Smooth muscle cell (in vitro differentiated cells): ENCODE measurements around the gene CCDC34. TPM values are rescaled to one million over a fixed set of nuclear protein-coding genes. Genes with fewer than 3 reads are reported as not detected.
A peak's percentile ranks its signal among the peaks of the same experiment; 100 is the strongest.

ENCODE experiments used
- DNase-seq: peaks from one replicate; lab custom pipeline; 2025; ENCODE audit not compliant: unreplicated experiment; lab: John Stamatoyannopoulos, UW
- H2AFZ ChIP-seq: fragments of 200-600 bp; sonication (generic); 2 replicates; pipeline ENCODE4 v1.6.0; 2016; ENCODE audit warnings: antibody characterized with exemption, low read depth, mild to moderate bottlenecking
- H3F3A ChIP-seq: fragments of 200-600 bp; sonication (generic); 2 replicates; pipeline ENCODE4 v1.6.0; 2017; ENCODE audit warnings: antibody characterized with exemption, low read depth
- H3K27ac ChIP-seq: fragments of 200-600 bp; sonication (generic); 2 replicates; pipeline ENCODE4 v1.5.1; 2016; ENCODE audit warnings: low read depth, mild to moderate bottlenecking
- H3K27me3 ChIP-seq: fragments of 200-600 bp; sonication (generic); 2 replicates; pipeline ENCODE4 v1.6.1; 2016; ENCODE audit warnings: low read depth, mild to moderate bottlenecking
- H3K36me3 ChIP-seq: fragments of 200-600 bp; sonication (generic); 2 replicates; pipeline ENCODE4 v1.5.1; 2016; ENCODE audit warnings: low read depth
- H3K4me1 ChIP-seq: fragments of 200-600 bp; sonication (generic); 2 replicates; pipeline ENCODE4 v1.5.1; 2016; ENCODE audit warnings: low read depth
- H3K4me2 ChIP-seq: fragments of 200-600 bp; sonication (generic); 2 replicates; pipeline ENCODE4 v1.6.0; 2016; ENCODE audit warnings: mild to moderate bottlenecking
- H3K4me3 ChIP-seq: fragments of 200-600 bp; sonication (generic); 2 replicates; pipeline ENCODE4 v1.5.1; 2016; ENCODE audit warnings: mild to moderate bottlenecking
- H3K79me2 ChIP-seq: fragments of 200-600 bp; sonication (generic); 2 replicates; pipeline ENCODE4 v1.6.0; 2016; ENCODE audit warnings: low read depth, mild to moderate bottlenecking
- H3K9ac ChIP-seq: fragments of 200-600 bp; sonication (generic); 2 replicates; pipeline ENCODE4 v1.6.0; 2016; ENCODE audit warnings: low read depth
- H3K9me3 ChIP-seq: fragments of 200-600 bp; sonication (generic); replicated peaks from 2 replicates; pipeline ENCODE4 v1.5.1; 2016; ENCODE audit warnings: low read depth
- H4K20me1 ChIP-seq: fragments of 200-600 bp; sonication (generic); 2 replicates; pipeline ENCODE4 v1.6.0; 2016; ENCODE audit warnings: low read depth
- CTCF ChIP-seq: fragments of 200-600 bp; sonication (generic); IDR thresholded peaks from 2 replicates; pipeline ENCODE4 v1.5.1; 2017; ENCODE audit warnings: borderline replicate concordance, mild to moderate bottlenecking, antibody characterized with exemption; ENCODE audit not compliant: insufficient read depth, poor library complexity, severe bottlenecking
- WGBS: methylation state at CpG from one replicate; pipeline ENCODE4 v1.1.7; 2016; ENCODE audit warnings: low lambda C conversion rate; 5-methylcytosine and 5-hydroxymethylcytosine counted together
- polyA plus RNA-seq: library from polyadenylated mRNA; unstranded; fragments of >200 nt; fragmentation: Nextera tagmentation; extraction: Ambion mirVana; gene quantifications from 2 replicates; pipeline ENCODE4 v1.2.1, GENCODE V29; 2016
- total RNA-seq: library from RNA; depleted of rRNA; stranded (reverse); fragments of >200 nt; gene quantifications from 2 replicates; pipeline ENCODE4 v1.2.3, GENCODE V29; 2014

CCDC34 gene
- total and polyA plus RNA-seq, 2 experiments from 2014 or later = 6.7 to 9.3 TPM

GRCh38 chr11:27319072-27319471 is 43.9 kb downstream of the CCDC34 start:
- H3K36me3 ChIP-seq = no peaks in the 10 kb centered on the region
- peak overlapping the region; percentile 55 for H3K9ac ChIP-seq
- 9% methylated on average over 2 of the region's 2 CpGs for WGBS
- no peaks in the 10 kb centered on the region for H4K20me1 ChIP-seq
- no peaks in the 10 kb centered on the region for H3K9me3 ChIP-seq
- peak overlapping the region; percentile 82 for H3K27ac ChIP-seq
- TF ChIP-seq CTCF = no peak
- peaks cover 4% of the 10 kb centered on the region for H3K4me1 ChIP-seq
- no peaks in the 10 kb centered on the region for H3K27me3 ChIP-seq
- no peak overlapping the region for H3K4me3 ChIP-seq
- H2AFZ ChIP-seq = no peak overlapping the region
- H3K79me2 ChIP-seq = no peaks in the 10 kb centered on the region
- H3F3A ChIP-seq = no peaks in the 10 kb centered on the region
- no peak for DNase-seq
- peak overlapping the region; percentile 28 for H3K4me2 ChIP-seq

- no peaks in the 10 kb centered on the region for H4K20me1 ChIP-seq
- H3K27me3 ChIP-seq = no peaks in the 10 kb centered on the region
- no peaks in the 10 kb centered on the region for H3F3A ChIP-seq
- WGBS = 11% methylated on average over 2 of the region's 2 CpGs
- H3K79me2 ChIP-seq = no peaks in the 10 kb centered on the region
- peaks cover 4% of the 10 kb centered on the region for H3K4me1 ChIP-seq
- H3K9ac ChIP-seq = peak overlapping the region; percentile 55
- H3K4me3 ChIP-seq = no peak overlapping the region
- no peak for TF ChIP-seq CTCF
- no peak overlapping the region for H3K4me2 ChIP-seq
- no peak overlapping the region for H2AFZ ChIP-seq
- no peaks in the 10 kb centered on the region for H3K9me3 ChIP-seq
- H3K27ac ChIP-seq = peak overlapping the region; percentile 82
- H3K36me3 ChIP-seq = no peaks in the 10 kb centered on the region
- DNase-seq = no peak
Measured at GRCh38 chr11:27317751-27318150, 45.3 kb downstream of the CCDC34 start.

DNA sequence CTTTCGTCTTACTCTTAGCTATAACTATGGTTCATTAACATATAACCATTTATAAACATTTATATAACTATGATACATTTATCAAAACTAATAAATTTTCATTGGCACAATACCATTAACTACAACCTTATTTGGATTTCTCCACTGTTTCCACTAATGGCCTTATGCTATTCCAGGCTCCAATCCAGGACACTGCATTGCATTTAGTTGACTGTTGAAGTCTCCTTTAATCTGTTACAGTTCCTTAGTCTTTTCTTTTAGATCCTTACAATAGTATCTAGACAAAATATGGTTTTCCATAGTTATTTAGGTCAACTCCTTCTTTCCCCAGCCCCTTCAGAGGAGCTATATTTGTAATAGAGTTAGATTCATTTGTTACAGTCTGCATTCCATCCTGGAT is 47.2 kb downstream of the CCDC34 start:
- TF ChIP-seq CTCF = no peak
- no peak overlapping the region for H3K9ac ChIP-seq
- H2AFZ ChIP-seq = no peak overlapping the region
- DNase-seq = no peak
- no peaks in the 10 kb centered on the region for H3K79me2 ChIP-seq
- no peak overlapping the region for H3K4me2 ChIP-seq
- no peak overlapping the region for H3K4me3 ChIP-seq
- H3K27me3 ChIP-seq = no peaks in the 10 kb centered on the region
- H4K20me1 ChIP-seq = no peaks in the 10 kb centered on the region
- no peaks in the 10 kb centered on the region for H3F3A ChIP-seq
- peaks cover 4% of the 10 kb centered on the region for H3K4me1 ChIP-seq
- WGBS = 95% methylated on average over 1 of the region's 1 CpG
- no peaks in the 10 kb centered on the region for H3K9me3 ChIP-seq
- H3K27ac ChIP-seq = no peak overlapping the region
- H3K36me3 ChIP-seq = no peaks in the 10 kb centered on the region

DNA sequence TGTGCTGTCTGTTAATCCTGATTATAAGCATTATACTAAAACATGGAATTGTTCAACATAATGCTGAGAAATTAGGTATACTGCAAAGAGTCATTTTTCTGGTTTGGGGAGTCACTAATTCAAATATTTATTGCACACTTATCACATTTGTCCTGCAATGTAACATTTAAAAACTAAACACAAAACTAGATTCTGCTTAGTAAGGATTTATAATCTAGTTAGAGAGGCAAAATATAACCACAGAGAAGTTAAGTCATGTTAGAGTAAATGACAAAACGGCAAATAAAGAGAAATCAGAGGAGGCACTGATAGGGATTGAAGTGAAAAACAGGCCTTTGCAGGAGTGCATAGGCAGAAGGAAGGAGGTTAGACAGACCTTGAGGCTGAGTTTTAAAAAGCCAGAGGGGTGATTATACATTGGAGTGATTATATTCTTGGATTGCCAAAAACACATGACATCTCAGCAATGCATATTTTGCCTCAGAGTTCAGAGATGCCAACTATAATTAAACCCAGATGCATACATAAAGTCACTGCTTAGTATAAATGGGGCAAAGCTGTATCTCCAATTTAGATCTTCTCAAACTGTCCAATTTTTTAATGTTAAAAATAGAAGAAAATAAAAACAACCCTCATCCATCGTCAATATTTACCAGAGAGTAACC is 49.7 kb downstream of the CCDC34 start:
- Histone ChIP-seq H3K4me2 (no peak overlapping the region), H4K20me1 (no peaks in the 10 kb centered on the region), H2AFZ (no peak overlapping the region), H3K36me3 (no peaks in the 10 kb centered on the region), H3F3A (no peaks in the 10 kb centered on the region), H3K4me1 (peaks cover 4% of the 10 kb centered on the region), H3K79me2 (no peaks in the 10 kb centered on the region), H3K9ac (no peak overlapping the region), H3K9me3 (no peaks in the 10 kb centered on the region), H3K27me3 (no peaks in the 10 kb centered on the region), H3K27ac (no peak overlapping the region), H3K4me3 (no peak overlapping the region)
- no peak for DNase-seq
- 90% methylated on average over 2 of the region's 2 CpGs for WGBS
- TF ChIP-seq CTCF = no peak
